PC-9 (cell line): ENCODE results near the gene SORCS2. TPM values are rescaled to one million over a fixed set of nuclear protein-coding genes. Genes with fewer than 3 reads are reported as not detected.

Experiments
- BruUV-seq: library from RNA; stranded (reverse); fragments of 400-500 nt; replicated peaks from 2 replicates; lab custom pipeline; 2021; lab: Mats Ljungman, UMichigan
- CTCF ChIA-PET: fragments of 300-600 bp; sonication (Branson Sonifier 250); formaldehyde crosslinking; loops from one replicate; lab custom pipeline; 2022; ENCODE audit warnings: antibody characterized with exemption; lab: Charles Lee
- POLR2A ChIA-PET: fragments of 300-600 bp; sonication (Branson Sonifier 250); formaldehyde crosslinking; loops from one replicate; lab custom pipeline; 2022; ENCODE audit warnings: antibody characterized with exemption; ENCODE audit not compliant: unreplicated experiment; lab: Charles Lee
- DNase-seq, 2 experiments: peaks; one replicate each; pipeline versions ENCODE4 v3.0.0 to v3.0.0-alpha.2; 2015 to 2022; ENCODE audit warnings: mixed read lengths in 1 of 2
- H2AFZ ChIP-seq: fragments of 200-600 bp; sonication (generic); 2 replicates; pipeline ENCODE4 v1.8.1; 2017; ENCODE audit warnings: antibody characterized with exemption
- H3F3A ChIP-seq: fragments of 200-600 bp; sonication (generic); 2 replicates; pipeline ENCODE4 v1.8.1; 2017; ENCODE audit warnings: antibody characterized with exemption, mild to moderate bottlenecking, low read depth; ENCODE audit not compliant: insufficient read depth
- H3K27ac ChIP-seq: fragments of 200-600 bp; sonication (generic); 2 replicates; pipeline ENCODE4 v1.6.1; 2016; ENCODE audit warnings: mixed run types
- H3K27me3 ChIP-seq: fragments of 200-600 bp; sonication (generic); 2 replicates; pipeline ENCODE4 v1.6.1; 2016; ENCODE audit warnings: low read depth, mixed run types; ENCODE audit not compliant: insufficient read depth
- H3K36me3 ChIP-seq: fragments of 200-600 bp; sonication (generic); 2 replicates; pipeline ENCODE4 v1.6.1; 2016; ENCODE audit warnings: low read depth, mixed run types
- H3K4me1 ChIP-seq: fragments of 200-600 bp; sonication (generic); replicated peaks from 2 replicates; pipeline ENCODE4 v1.6.1; 2016; ENCODE audit warnings: mixed run types; ENCODE audit not compliant: insufficient read depth
- H3K4me2 ChIP-seq: fragments of 200-600 bp; sonication (generic); 2 replicates; pipeline ENCODE4 v1.6.1; 2017; ENCODE audit warnings: mixed run types
- H3K4me3 ChIP-seq: fragments of 200-600 bp; sonication (generic); 2 replicates; pipeline ENCODE4 v1.6.1; 2016; ENCODE audit warnings: mixed run types
- H3K79me2 ChIP-seq: fragments of 200-600 bp; sonication (generic); 2 replicates; pipeline ENCODE4 v1.6.1; 2017; ENCODE audit warnings: low read depth, mixed run types
- H3K9me2 ChIP-seq: fragments of 200-600 bp; sonication (generic); 2 replicates; pipeline ENCODE4 v1.8.1; 2017; ENCODE audit warnings: mild to moderate bottlenecking; ENCODE audit not compliant: insufficient read depth
- H3K9me3 ChIP-seq: fragments of 200-600 bp; sonication (generic); 2 replicates; pipeline ENCODE4 v1.8.1; 2016; ENCODE audit warnings: low read depth; ENCODE audit not compliant: insufficient read depth
- H4K20me1 ChIP-seq: fragments of 200-600 bp; sonication (generic); 2 replicates; pipeline ENCODE4 v1.8.1; 2017; ENCODE audit not compliant: insufficient read depth
- EZH2 ChIP-seq: fragments of 200-600 bp; sonication (generic); IDR thresholded peaks from 2 replicates; pipeline ENCODE4 v1.8.0; 2017; ENCODE audit warnings: antibody characterized with exemption, low read depth
- intact Hi-C: fragments of 100-400 bp; cut with micrococcal nuclease; formaldehyde crosslinking; loops from one replicate; pipeline ENCODE4 v1.10.0; 2022; ENCODE audit not compliant: unreplicated experiment
- total RNA-seq: library from RNA; stranded (reverse); gene quantifications from 2 replicates; pipeline ENCODE4 v1.2.3, GENCODE V29; 2021
- TF ChIP-seq, protein P1 (sequence below): fragments of 200-600 bp; sonication (generic); conservative IDR thresholded peaks from 2 replicates; pipeline ENCODE4 v1.6.1; 2017; ENCODE audit warnings: mixed run types, antibody characterized with exemption, mild to moderate bottlenecking, moderate library complexity

Gene SORCS2
- total RNA-seq, 1 experiment from 2014 or later, result 25.8 TPM

DNA sequence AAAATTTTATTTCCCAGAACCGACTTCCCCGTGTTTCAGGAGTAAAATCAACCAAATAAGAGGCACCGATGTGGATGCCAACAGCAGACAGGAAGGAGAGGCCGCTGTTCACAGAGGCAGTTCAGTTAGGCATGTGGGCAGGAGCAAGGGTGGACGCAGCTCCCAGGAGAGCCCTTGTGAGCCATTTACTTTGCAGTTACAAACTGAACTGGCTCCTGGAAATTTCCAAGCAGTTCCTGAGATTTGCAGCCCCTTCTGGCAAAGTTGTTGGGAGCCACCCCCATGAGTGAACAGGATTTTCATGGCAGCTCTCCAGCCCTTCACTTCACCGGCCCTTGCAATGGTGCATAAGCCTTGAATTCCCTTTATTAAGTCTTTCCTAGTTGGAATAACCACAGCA lies 558.2 kb downstream of the SORCS2 start:
- Histone ChIP-seq H3K9me3 (no peaks in the 10 kb centered on the region), H3K79me2 (peaks cover 28% of the 10 kb centered on the region), H2AFZ (no peak overlapping the region), H3K4me3 (no peak overlapping the region), H3F3A (peaks cover 39% of the 10 kb centered on the region), H3K4me2 (peak overlapping the region; percentile 71), H3K9me2 (no peaks in the 10 kb centered on the region), H3K36me3 (no peaks in the 10 kb centered on the region), H3K27me3 (no peaks in the 10 kb centered on the region), H4K20me1 (peaks cover 9% of the 10 kb centered on the region), H3K4me1 (peaks cover 40% of the 10 kb centered on the region), H3K27ac (peak overlapping the region; percentile 98)
- DNase-seq, result no peak
- BruUV-seq, result no TSS peak
- TF ChIP-seq EZH2, result no peak
- TF ChIP-seq, protein P1, sequence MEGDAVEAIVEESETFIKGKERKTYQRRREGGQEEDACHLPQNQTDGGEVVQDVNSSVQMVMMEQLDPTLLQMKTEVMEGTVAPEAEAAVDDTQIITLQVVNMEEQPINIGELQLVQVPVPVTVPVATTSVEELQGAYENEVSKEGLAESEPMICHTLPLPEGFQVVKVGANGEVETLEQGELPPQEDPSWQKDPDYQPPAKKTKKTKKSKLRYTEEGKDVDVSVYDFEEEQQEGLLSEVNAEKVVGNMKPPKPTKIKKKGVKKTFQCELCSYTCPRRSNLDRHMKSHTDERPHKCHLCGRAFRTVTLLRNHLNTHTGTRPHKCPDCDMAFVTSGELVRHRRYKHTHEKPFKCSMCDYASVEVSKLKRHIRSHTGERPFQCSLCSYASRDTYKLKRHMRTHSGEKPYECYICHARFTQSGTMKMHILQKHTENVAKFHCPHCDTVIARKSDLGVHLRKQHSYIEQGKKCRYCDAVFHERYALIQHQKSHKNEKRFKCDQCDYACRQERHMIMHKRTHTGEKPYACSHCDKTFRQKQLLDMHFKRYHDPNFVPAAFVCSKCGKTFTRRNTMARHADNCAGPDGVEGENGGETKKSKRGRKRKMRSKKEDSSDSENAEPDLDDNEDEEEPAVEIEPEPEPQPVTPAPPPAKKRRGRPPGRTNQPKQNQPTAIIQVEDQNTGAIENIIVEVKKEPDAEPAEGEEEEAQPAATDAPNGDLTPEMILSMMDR, result no peak
- CTCF ChIA-PET, result interaction anchor here (0.6 kb wide), 1 partner anchor 317 kb away, joined by 3 read pairs; no protein-coding TSS in a partner anchor
- intact Hi-C loops, result loop anchor here (10.0 kb wide), 1 partner anchor 96 kb away; no protein-coding TSS in a partner anchor
- POLR2A ChIA-PET, result interaction anchor here (0.5 kb wide), 1 partner anchor 470 kb away, joined by 3 read pairs; no protein-coding TSS in a partner anchor

DNA sequence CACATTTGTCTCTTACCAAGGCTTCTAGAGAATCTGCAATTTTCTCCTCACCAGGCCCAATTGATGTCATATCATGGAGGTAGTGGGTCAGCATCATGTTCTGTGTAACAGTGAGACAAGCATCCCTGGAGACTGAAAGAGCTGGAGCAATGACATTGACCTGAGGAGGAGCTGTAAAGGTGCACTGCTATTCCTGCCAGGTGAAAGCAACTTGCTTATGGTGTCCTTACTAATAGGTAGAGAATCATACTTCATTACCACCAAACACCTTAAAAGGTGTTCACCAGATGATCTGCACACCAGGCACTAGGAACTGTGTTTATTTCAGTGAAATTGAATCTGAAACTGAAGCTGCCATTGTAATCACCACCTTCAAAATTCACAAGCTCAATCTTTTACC lies 558.6 kb downstream of the SORCS2 start:
- Histone ChIP-seq H2AFZ (no peak overlapping the region), H4K20me1 (peaks cover 14% of the 10 kb centered on the region), H3F3A (peaks cover 39% of the 10 kb centered on the region), H3K4me1 (peaks cover 40% of the 10 kb centered on the region), H3K27me3 (no peaks in the 10 kb centered on the region), H3K4me3 (no peak overlapping the region), H3K27ac (no peak overlapping the region), H3K9me3 (no peaks in the 10 kb centered on the region), H3K4me2 (no peak overlapping the region), H3K9me2 (no peaks in the 10 kb centered on the region), H3K36me3 (no peaks in the 10 kb centered on the region), H3K79me2 (peaks cover 33% of the 10 kb centered on the region)
- BruUV-seq, result no TSS peak
- intact Hi-C loops, result loop anchor here (10.0 kb wide), 1 partner anchor 96 kb away; no protein-coding TSS in a partner anchor
- ChIA-PET POLR2A (no interaction called here), CTCF (interaction anchor here (0.6 kb wide), 1 partner anchor 317 kb away, joined by 3 read pairs; no protein-coding TSS in a partner anchor)
- no peak for DNase-seq
- TF ChIP-seq, protein P1, result no peak
- TF ChIP-seq EZH2, result no peak

DNA sequence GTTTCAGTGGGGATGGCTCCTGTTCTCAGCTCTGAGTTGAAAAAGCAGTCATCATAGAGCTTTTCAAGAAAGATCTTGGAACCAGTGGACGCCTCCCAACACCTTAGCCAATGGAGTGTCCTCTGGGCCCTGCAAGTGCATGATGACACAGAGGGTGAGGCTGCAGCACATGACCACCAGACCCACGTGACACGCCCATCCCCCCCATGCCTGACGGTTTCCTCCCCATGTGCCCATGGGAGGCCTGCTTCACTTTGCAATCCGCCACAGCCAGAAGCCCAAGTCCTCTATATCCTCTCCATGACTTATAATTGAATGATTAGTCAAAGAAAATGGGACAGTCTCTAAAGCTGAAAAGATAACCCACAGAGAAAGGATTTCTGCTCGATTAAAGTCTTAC lies 560.3 kb downstream of the SORCS2 start:
- peaks cover 30% of the 10 kb centered on the region for H4K20me1 ChIP-seq

More for the DNA sequence above, 560.3 kb downstream of the SORCS2 start:
- H2AFZ ChIP-seq, result no peak overlapping the region
- no TSS peak for BruUV-seq
- no peaks in the 10 kb centered on the region for H3K9me3 ChIP-seq
- no peak for TF ChIP-seq EZH2
- intact Hi-C loops, result loop anchor here (10.0 kb wide), 1 partner anchor 98 kb away; no protein-coding TSS in a partner anchor
- H3K27ac ChIP-seq, result peak overlapping the region; percentile 91
- H3K4me3 ChIP-seq, result peak overlapping the region; percentile 100; the same call in 1 of the 2 replicates
- no peaks in the 10 kb centered on the region for H3K36me3 ChIP-seq
- peak overlapping the region; percentile 98 for H3K4me2 ChIP-seq
- ChIA-PET POLR2A (interaction anchor here (0.5 to 0.6 kb wide), 2 partner anchors 221 to 1020 kb away, joined by 3 read pairs; no protein-coding TSS in a partner anchor), CTCF (no interaction called here)
- peaks cover 50% of the 10 kb centered on the region for H3K79me2 ChIP-seq
- peak; percentile 49 to 63 for DNase-seq
- peaks cover 45% of the 10 kb centered on the region for H3F3A ChIP-seq
- no peaks in the 10 kb centered on the region for H3K9me2 ChIP-seq
- no peaks in the 10 kb centered on the region for H3K27me3 ChIP-seq
- peaks cover 49% of the 10 kb centered on the region for H3K4me1 ChIP-seq
